ENCODE data around the gene NSUN6. TPM values are rescaled to one million over a fixed set of nuclear protein-coding genes. Genes with fewer than 3 reads are reported as not detected.

The NSUN6 gene
- total RNA-seq, 1 experiment from 2014 or later = 12.5 TPM

GRCh38 chr10:18508587-18508986, 142.8 kb downstream of the NSUN6 start:
- no peak overlapping the region for H3K9ac ChIP-seq (ENCODE audit: low read length)
- H3K27me3 ChIP-seq (ENCODE audit: insufficient read depth, low read length) = no peaks in the 10 kb centered on the region
- H3K4me1 ChIP-seq (ENCODE audit: control insufficient read depth in 1 of 2, insufficient read depth in 2 of 2, low read length in 2 of 2) = no peaks in the 10 kb centered on the region
- H3K4me2 ChIP-seq (ENCODE audit: low read length) = no peak overlapping the region
- H3K9me2 ChIP-seq (ENCODE audit: insufficient read depth) = no peaks in the 10 kb centered on the region
- no peaks in the 10 kb centered on the region for H4K20me1 ChIP-seq (ENCODE audit: insufficient read depth)
- no peaks in the 10 kb centered on the region for H3K79me2 ChIP-seq (ENCODE audit: insufficient read depth, low read length)
- CTCF ChIA-PET = no interaction called here
- no peaks in the 10 kb centered on the region for H3K36me3 ChIP-seq (ENCODE audit: control insufficient read depth in 1 of 2, insufficient read depth in 2 of 2, low read length in 2 of 2)
- H3K27ac ChIP-seq (ENCODE audit: low read depth, low read length) = no peak overlapping the region
- no peak overlapping the region for H3K4me3 ChIP-seq (replicated peaks in 1 of 2; ENCODE audit: low read depth in 1 of 2, low read length in 2 of 2)
- POLR2A ChIA-PET = no interaction called here
- H3K9me3 ChIP-seq (ENCODE audit: control insufficient read depth in 1 of 2, insufficient read depth in 1 of 2, low read depth in 1 of 2, low read length in 2 of 2) = no peaks in the 10 kb centered on the region
- RAD21 ChIA-PET (ENCODE audit: low non-redundant PET in 1 of 2, low total read pairs in 2 of 2, uncharacterized antibody in 2 of 2, unreplicated experiment in 2 of 2) = no interaction called here
- ATAC-seq = no peak
- no peak overlapping the region for H2AFZ ChIP-seq (ENCODE audit: low read depth, low read length, poor library complexity, severe bottlenecking)
- intact Hi-C loops (cut with micrococcal nuclease) = no loop called here
- BruUV-seq (replicated peaks) = TSS peak; percentile 38
- TF ChIP-seq MAX (IDR thresholded peaks at IDR 0.05) (no peak), ZFX (IDR thresholded peaks at IDR 0.05) (no peak), CTCF (IDR thresholded peaks at IDR 0.05 in 2 of 3, conservative IDR thresholded peaks at IDR 0.05 in 1 of 3; ENCODE audit: borderline replicate concordance in 1 of 3, insufficient read depth in 1 of 3, low read depth in 2 of 3, low read length in 2 of 3) (no peak), SIN3A (IDR thresholded peaks at IDR 0.05; ENCODE audit: low read depth) (no peak), EGR1 (IDR thresholded peaks at IDR 0.05; ENCODE audit: low read depth) (no peak), REST (IDR thresholded peaks at IDR 0.05; ENCODE audit: low read depth) (no peak), TCF7L2 (IDR thresholded peaks at IDR 0.05; ENCODE audit: borderline replicate concordance, extremely low read depth, insufficient read depth, insufficient read length) (no peak), ATF3 (IDR thresholded peaks at IDR 0.05) (no peak), CBX3 (IDR thresholded peaks at IDR 0.05; ENCODE audit: low read depth) (no peak), POLR2AphosphoS5 (IDR thresholded peaks at IDR 0.05; ENCODE audit: low read depth, low read length) (no peak), YY1 (IDR thresholded peaks at IDR 0.05; ENCODE audit: extremely low read depth, insufficient replicate concordance, low read depth, low read length) (no peak), JUND (IDR thresholded peaks at IDR 0.05) (no peak), ZBTB33 (IDR thresholded peaks at IDR 0.05; ENCODE audit: extremely low read depth, insufficient replicate concordance, low read length) (no peak), EZH2 (IDR thresholded peaks at IDR 0.05) (no peak), ZNF274 (IDR thresholded peaks at IDR 0.05; ENCODE audit: low read depth, low read length) (no peak)
- DNase-seq (ENCODE audit: low read depth, low spot score) = no peak
